ENCODE data around the gene EFCAB14. TPM values are rescaled to one million over a fixed set of nuclear protein-coding genes. Genes with fewer than 3 reads are reported as not detected.

The EFCAB14 gene
- 10 to 100 TPM; 68.7 to 98.8 (median 88.9) TPM for total RNA-seq

DNA sequence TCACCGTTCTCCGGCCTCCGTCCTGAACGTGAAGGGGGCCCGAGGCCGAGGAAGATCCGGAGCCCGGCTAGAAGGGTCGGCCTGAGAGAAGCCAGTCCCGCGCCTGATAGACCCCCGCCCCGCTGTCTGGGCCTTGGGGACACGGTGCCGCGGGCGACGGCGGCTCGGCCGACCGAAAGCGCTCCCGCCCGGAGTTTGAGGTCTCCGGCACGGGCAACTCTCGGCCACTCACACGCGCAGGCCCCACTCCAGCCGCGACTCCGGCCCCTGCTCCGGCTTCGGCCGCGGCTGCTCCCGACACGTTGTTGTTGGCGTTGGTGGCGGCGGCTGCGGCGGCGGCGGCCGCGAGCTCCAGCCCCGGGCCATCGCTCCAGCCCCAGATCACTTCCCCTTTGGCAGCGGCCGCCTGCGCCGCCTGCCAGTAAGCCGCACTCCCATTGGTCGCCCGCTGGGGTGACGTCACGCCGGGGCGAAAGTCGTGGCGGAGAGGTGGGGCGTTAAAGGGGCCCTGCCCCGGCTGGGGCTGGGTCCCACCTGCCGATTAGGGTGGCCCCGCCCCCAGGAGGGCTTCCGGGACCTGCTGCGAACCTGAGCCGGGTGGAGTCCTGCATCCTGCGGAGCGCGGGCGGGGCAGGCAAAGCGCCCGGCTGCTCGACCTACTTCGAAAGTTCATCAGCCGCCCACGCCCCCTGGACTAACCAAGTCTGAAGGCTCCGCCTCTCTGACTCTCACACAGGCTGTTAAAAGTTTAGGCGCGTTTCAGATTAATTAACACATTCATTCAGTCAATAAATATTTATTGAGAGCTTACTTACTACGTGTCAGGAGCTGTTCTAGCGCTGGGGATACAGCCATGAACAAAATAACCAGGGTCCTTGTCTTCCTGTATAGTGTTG is at the start of gene EFCAB14:
TSS of gene EFCAB14 (minus strand) at position 388 of the 896 bp plus-strand sequence. CDS start 1,027 bp downstream, outside the sequence.
- DNase-seq, result peak; percentile 80
- peak within 1 kb of the TSS; percentile 90 to 95 (median 94) for H3K27ac ChIP-seq
- H3K4me1 ChIP-seq, result peaks cover 14 to 62% (median 27%) of the 10 kb centered on the region in 3 donors
- TF ChIP-seq POLR2A (IDR thresholded peaks at IDR 0.05), result peak in 3 of 4 donors; percentile 85 to 89 (median 86)
- peak in 2 of 6 experiments; percentile 5 to 16 for TF ChIP-seq CTCF (IDR thresholded peaks at IDR 0.05)
- WGBS, 2 donors, result 0 to 3% methylated on average over 8 to 18 of the region's 85 CpGs
- peaks cover 0 to 25% (median 0%) of the 10 kb centered on the region in 3 donors for H3K36me3 ChIP-seq
- no peaks in the 10 kb centered on the region for H3K9me3 ChIP-seq
- peak within 1 kb of the TSS; percentile 63 to 98 (median 78) for H3K4me3 ChIP-seq
- intact Hi-C loops (cut with DNase I), result no loop called here
- no peaks in the 10 kb centered on the region for H3K27me3 ChIP-seq

GRCh38 chr1:46768445-46768844 is 49.5 kb upstream of the EFCAB14 start:
- no peak overlapping the region for H3K4me3 ChIP-seq
- DNase-seq, result no peak
- H3K27ac ChIP-seq, result no peak overlapping the region
- peaks cover 0 to 11% (median 0%) of the 10 kb centered on the region in 3 donors for H3K4me1 ChIP-seq
- peaks cover 0 to 32% (median 0%) of the 10 kb centered on the region in 4 donors for H3K27me3 ChIP-seq
- intact Hi-C loops (cut with DNase I), result no loop called here
- 78 to 84% methylated on average over 5 of the region's 5 CpGs for WGBS, 2 donors
- TF ChIP-seq CTCF (IDR thresholded peaks at IDR 0.05) (no peak), POLR2A (IDR thresholded peaks at IDR 0.05) (no peak)
- H3K36me3 ChIP-seq, result no peaks in the 10 kb centered on the region
- H3K9me3 ChIP-seq, result peaks cover 0 to 35% (median 16%) of the 10 kb centered on the region in 3 donors

GRCh38 chr1:46767649-46768282 is 48.9 kb upstream of the EFCAB14 start:
- WGBS, 2 donors, result 58 to 66% methylated on average over 4 of the region's 4 CpGs
- no peak for DNase-seq
- intact Hi-C loops (cut with DNase I), result no loop called here
- TF ChIP-seq CTCF (IDR thresholded peaks at IDR 0.05) (no peak), POLR2A (IDR thresholded peaks at IDR 0.05) (no peak)
- Histone ChIP-seq H3K4me1 (peaks cover 0 to 11% (median 0%) of the 10 kb centered on the region in 3 donors), H3K27me3 (peaks cover 0 to 32% (median 0%) of the 10 kb centered on the region in 4 donors), H3K4me3 (no peak overlapping the region), H3K36me3 (no peaks in the 10 kb centered on the region), H3K27ac (no peak overlapping the region), H3K9me3 (peaks cover 0 to 35% (median 16%) of the 10 kb centered on the region in 3 donors)

GRCh38 chr1:46764402-46764801 is 45.5 kb upstream of the EFCAB14 start:
- TF ChIP-seq CTCF (IDR thresholded peaks at IDR 0.05) (no peak), POLR2A (IDR thresholded peaks at IDR 0.05) (no peak)
- Histone ChIP-seq H3K9me3 (peaks cover 0 to 4% (median 0%) of the 10 kb centered on the region in 3 donors), H3K36me3 (no peaks in the 10 kb centered on the region), H3K4me1 (peaks cover 0 to 11% (median 0%) of the 10 kb centered on the region in 3 donors), H3K27me3 (peaks cover 0 to 19% (median 0%) of the 10 kb centered on the region in 4 donors), H3K27ac (no peak overlapping the region), H3K4me3 (no peak overlapping the region)
- intact Hi-C loops (cut with DNase I), result no loop called here
- no peak for DNase-seq
- WGBS, 2 donors, result 83 to 86% methylated on average over 2 of the region's 2 CpGs

- no peak for DNase-seq
- TF ChIP-seq CTCF (IDR thresholded peaks at IDR 0.05), result no peak
- TF ChIP-seq POLR2A (IDR thresholded peaks at IDR 0.05), result no peak
- Histone ChIP-seq H3K4me3 (no peak overlapping the region), H3K9me3 (no peaks in the 10 kb centered on the region), H3K27ac (no peak overlapping the region), H3K4me1 (peaks cover 0 to 19% (median 7%) of the 10 kb centered on the region in 3 donors), H3K36me3 (no peaks in the 10 kb centered on the region), H3K27me3 (peaks cover 0 to 11% (median 0%) of the 10 kb centered on the region in 4 donors)
- intact Hi-C loops (cut with DNase I), result no loop called here
Measured at GRCh38 chr1:46761740-46762139, 42.8 kb upstream of the EFCAB14 start.
